NCI-H510A treated with DMSO at 0.1 percent for 48 hours (cell line): ENCODE data around the gene BCLAF1.
A peak's percentile ranks its signal among the peaks of the same experiment; 100 is the strongest.
"Not testable (repeated sequence)": the region's sequence is repeated elsewhere in the genome, so short reads cannot be mapped to it uniquely, and the experiment has no call there.

ENCODE experiments used
- DNase-seq: peaks from one replicate; lab custom pipeline; 2025; lab: John Stamatoyannopoulos, UW

Gene BCLAF1

GRCh38 chr6:136309729-136310311 is 20.2 kb upstream of the BCLAF1 start:
- DNase-seq = no peak

- no peak for DNase-seq
Measured at GRCh38 chr6:136309171-136309570, 19.5 kb upstream of the BCLAF1 start.

GRCh38 chr6:136308469-136308868 is 18.8 kb upstream of the BCLAF1 start:
- not testable (repeated sequence) for DNase-seq

- DNase-seq = no peak
Measured at GRCh38 chr6:136307351-136307750, 17.7 kb upstream of the BCLAF1 start.

- peak; percentile 18 for DNase-seq
Measured at GRCh38 chr6:136306466-136306865, 16.8 kb upstream of the BCLAF1 start.

- no peak for DNase-seq
Measured at GRCh38 chr6:136304410-136304809, 14.8 kb upstream of the BCLAF1 start.

- no peak for DNase-seq
Measured at GRCh38 chr6:136303516-136303915, 13.9 kb upstream of the BCLAF1 start.

- no peak for DNase-seq
Measured at GRCh38 chr6:136294621-136295020, 5.0 kb upstream of the BCLAF1 start.

- no peak for DNase-seq
Measured at GRCh38 chr6:136290410-136291010, 864 bp upstream of the BCLAF1 start.

GRCh38 chr6:136289327-136289578 is 393 bp downstream of the BCLAF1 start:
- peak; percentile 70 for DNase-seq

GRCh38 chr6:136288566-136289326 is 900 bp downstream of the BCLAF1 start:
- DNase-seq = peak; percentile 27

- no peak for DNase-seq
Measured at GRCh38 chr6:136284909-136285308, 4.7 kb downstream of the BCLAF1 start.

GRCh38 chr6:136282906-136283305 is 6.7 kb downstream of the BCLAF1 start:
- DNase-seq = no peak

GRCh38 chr6:136280032-136280609 is 9.5 kb downstream of the BCLAF1 start:
- DNase-seq = no peak

- no peak for DNase-seq
Measured at GRCh38 chr6:136274062-136274461, 15.6 kb downstream of the BCLAF1 start.

- no peak for DNase-seq
Measured at GRCh38 chr6:136265101-136265500, 24.5 kb downstream of the BCLAF1 start.

GRCh38 chr6:136262940-136263339 is 26.7 kb downstream of the BCLAF1 start:
- no peak for DNase-seq

GRCh38 chr6:136254851-136255466 is 34.7 kb downstream of the BCLAF1 start:
- DNase-seq = no peak

GRCh38 chr6:136253734-136254133 is 35.9 kb downstream of the BCLAF1 start:
- DNase-seq = no peak

GRCh38 chr6:136252441-136252840 is 37.2 kb downstream of the BCLAF1 start:
- no peak for DNase-seq

GRCh38 chr6:136251394-136251793 is 38.3 kb downstream of the BCLAF1 start:
- no peak for DNase-seq

GRCh38 chr6:136250686-136251008 is 39.0 kb downstream of the BCLAF1 start:
- peak; percentile 37 for DNase-seq
